ENCODE measurements around the gene NUP210. TPM values are rescaled to one million over a fixed set of nuclear protein-coding genes. Genes with fewer than 3 reads are reported as not detected.
"Not testable (repeated sequence)": the region's sequence is repeated elsewhere in the genome, so short reads cannot be mapped to it uniquely, and the experiment has no call there.

NUP210 gene
- 10 to 100 TPM; 22.7 to 23.7 (median 23.3) TPM for polyA plus RNA-seq (ENCODE audit: insufficient read length in 3 of 3)

DNA sequence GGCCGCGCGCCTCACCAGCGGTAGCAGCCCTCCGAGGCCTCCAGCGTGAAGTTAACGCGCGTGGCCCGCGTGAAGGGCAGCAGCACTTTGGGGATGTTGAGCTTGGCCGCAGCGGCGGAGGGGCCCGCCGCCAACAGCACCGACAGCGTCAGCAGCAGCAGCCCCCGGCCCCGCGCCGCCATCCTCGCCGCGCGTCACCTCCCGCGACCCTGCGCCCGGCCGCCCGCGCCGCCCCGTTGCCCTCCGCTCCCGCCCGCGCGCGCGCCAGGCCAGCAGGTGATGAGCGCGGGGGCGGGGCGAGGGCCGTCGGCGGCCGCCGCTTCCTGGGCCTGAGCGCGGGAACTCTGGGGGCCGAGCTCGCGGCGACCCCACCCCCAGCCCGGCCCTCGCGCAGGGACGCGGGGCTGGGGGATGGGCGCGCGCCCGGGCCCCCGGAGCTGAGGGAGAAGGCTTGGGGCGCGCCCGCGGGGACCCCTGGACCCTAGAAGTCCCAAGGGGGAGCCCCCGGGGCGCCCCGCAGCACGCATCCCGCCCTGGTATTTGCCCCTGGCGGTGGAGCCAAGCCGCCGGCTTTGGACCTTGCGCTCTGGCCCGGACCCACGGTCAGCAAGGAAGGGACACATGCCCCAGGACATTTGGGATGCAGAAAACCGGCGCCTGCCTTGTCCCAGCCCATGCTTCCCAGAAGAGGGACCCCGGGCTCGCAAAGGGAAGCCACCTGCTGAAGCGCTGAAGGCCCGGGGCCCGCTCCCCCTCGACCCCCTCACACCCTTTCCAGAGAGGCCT lies at the start of gene NUP210:
Gene NUP210 (minus strand): TSS at position 278 of the 786 bp plus-strand sequence. CDS start 96 bp downstream, at position 182.
- DNase-seq (ENCODE audit: low read depth in 3 of 3, low spot score in 2 of 3), result no peak

DNA sequence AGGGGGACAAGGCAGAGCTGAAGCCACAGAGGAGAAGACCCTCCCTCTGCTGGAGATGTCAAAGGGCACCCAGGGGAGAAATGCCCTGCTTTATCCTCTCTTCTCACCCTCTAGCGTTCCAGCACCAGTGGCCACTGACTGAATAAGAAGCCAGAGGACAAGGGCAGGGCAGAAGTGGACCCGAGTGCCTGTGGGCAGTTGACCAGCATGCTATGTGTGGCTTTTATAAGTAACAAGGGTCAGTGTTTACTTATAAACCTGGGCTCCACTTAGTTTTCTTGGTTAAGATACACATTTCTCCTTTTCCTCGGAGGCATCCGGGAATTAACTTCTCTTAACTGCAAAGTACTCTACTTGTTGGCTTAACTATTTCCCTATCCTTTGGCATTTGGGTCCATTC lies 46.7 kb upstream of the NUP210 start:
- no peak for DNase-seq (ENCODE audit: low read depth in 3 of 3, low spot score in 2 of 3)

DNA sequence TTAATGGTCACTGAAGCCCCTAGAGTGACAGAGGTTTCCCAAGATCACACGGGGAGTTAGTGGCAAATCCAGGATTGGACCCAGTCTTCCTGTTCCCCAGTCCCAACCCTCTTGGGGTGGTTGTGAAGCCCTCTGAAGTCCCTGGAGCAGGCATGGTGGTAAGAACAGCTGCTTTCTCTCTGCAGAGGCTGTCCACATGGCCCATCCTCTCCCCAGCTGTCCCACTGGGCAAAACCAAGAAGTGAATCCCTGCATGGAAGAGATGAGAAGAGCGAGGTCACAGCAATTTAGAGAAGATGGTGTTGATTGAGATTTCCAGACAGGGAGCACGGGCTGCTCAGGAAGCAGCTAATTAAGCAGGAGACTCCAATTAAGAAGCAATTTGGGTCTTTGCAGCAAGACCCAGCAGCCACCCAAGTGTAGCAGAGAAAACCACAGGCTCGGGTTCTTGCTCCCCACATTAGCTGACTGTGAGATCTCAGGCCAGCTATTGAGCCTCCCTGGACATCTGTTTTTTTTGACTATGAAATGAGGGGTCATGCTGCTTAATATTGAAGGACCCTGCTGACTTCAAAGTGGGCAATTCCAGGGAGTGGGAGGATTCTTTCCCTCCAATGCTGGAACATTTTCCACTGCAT lies 45.2 kb upstream of the NUP210 start:
- no peak for DNase-seq (ENCODE audit: low read depth in 3 of 3, low spot score in 2 of 3)

DNA sequence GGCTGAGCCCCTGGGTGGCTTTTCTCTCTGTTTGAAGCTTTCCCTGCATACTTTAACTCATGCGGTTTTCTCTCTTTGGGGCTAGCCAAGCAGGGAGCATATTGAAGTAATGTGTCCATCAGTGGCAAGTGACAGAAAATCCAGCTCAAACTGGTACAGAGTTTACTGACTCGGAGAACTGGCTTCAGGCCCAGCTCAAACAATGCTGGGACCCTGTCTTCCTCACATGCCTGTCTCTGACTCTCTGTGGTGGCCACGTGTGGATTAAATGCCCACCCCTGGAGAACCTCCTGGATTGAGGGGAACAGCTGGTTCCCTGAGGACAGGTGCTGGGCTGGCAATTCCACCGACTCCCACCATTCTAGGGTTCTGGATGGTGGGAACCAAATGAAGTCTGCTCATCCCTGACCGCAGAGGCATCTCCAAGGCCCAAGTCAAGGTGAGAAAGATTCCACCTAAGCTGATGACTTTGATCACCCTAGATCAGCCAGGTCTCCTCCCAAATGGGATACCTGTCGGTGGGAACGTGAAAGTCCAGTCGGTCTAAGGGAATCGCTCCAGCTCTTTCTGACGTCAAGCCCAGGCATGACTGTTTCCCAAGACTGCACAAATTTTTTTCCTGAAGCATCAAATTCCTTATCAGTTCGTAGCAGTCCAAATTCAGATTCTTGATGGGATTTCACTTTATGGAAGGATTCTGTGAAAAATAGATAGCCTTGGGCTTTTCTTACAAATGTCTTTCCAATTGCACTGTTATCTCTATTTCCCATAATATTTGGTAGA lies 43.7 kb upstream of the NUP210 start:
- no peak for DNase-seq (ENCODE audit: low read depth in 3 of 3, low spot score in 2 of 3)

DNA sequence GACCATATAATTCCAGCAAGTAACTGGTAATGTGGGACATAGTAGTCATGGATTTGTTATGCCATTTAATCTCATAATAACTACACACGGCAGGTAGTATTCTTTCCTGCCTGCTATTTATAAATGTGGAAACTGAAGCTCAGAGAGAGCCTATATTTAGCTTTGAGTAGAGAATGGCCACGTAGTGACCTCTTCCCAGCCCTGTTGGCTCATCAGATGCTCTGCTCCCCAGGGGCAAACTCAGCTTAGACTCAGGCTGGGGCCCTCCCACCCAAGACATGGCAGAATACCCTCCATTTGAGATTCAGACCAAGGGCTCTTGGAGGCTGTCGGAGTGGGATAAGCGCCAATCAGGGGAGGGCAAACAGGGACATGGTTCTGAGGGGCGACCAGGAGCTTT lies 42.7 kb upstream of the NUP210 start:
- DNase-seq (ENCODE audit: low read depth in 3 of 3, low spot score in 2 of 3), result no peak

DNA sequence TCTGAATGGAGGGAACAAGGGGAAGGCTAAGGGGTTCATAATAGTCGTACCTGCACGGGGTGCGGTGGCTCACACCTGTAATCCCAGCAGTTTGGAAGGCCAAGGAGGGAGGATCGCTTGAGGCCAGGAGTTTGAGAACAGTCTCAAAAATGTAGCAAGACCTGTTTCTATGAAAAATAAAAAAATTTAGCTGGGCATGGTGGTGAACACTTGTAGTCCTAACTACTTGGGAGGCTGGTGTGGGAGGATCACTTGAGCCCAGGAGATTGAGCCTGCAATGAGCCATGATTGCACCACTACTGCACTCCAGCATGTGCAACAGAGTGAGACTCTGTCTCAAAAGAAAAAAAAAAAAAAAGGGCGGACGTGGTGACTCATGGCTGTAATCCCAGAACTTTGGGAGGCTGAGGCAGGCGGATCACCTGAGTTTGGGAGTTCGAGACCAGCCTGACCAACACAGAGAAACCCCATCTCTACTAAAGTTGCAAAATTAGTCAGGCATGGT lies 42.1 kb upstream of the NUP210 start:
- no peak for DNase-seq (ENCODE audit: low read depth in 3 of 3, low spot score in 2 of 3)

- peak in 1 of 3 donors; percentile 39 for DNase-seq (ENCODE audit: low read depth in 3 of 3, low spot score in 2 of 3)
Measured at GRCh38 chr3:13461169-13462124, 41.3 kb upstream of the NUP210 start.

- DNase-seq (ENCODE audit: low read depth in 3 of 3, low spot score in 2 of 3), result no peak
Measured at GRCh38 chr3:13460341-13460736, 40.2 kb upstream of the NUP210 start.

GRCh38 chr3:13459605-13460340 lies 39.7 kb upstream of the NUP210 start:
- no peak for DNase-seq (ENCODE audit: low read depth in 3 of 3, low spot score in 2 of 3)

GRCh38 chr3:13457593-13457992 lies 37.5 kb upstream of the NUP210 start:
- no peak for DNase-seq (ENCODE audit: low read depth in 3 of 3, low spot score in 2 of 3)

DNA sequence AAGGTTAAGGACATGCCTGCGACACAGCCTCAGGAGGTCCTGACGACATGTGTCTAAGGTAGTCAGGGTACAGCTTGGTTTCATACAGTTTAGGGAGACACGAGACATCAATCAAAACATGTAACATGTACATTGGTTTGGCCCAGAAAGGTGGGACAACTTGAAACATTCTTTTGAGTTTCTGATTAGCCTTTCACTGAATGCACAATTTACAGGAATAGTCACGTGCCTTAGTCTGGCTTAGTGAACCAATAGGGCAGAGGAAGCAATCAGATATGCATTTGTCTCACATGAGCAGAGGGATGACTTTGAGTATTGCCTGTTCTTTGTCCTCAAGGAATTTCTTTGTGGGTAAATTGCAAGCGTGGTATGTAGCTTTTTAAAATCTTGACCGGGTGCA lies 35.5 kb upstream of the NUP210 start:
- no peak for DNase-seq (ENCODE audit: low read depth in 3 of 3, low spot score in 2 of 3)

GRCh38 chr3:13452490-13453335 lies 32.6 kb upstream of the NUP210 start:
- peak in 1 of 3 donors; percentile 40 for DNase-seq (ENCODE audit: low read depth in 3 of 3, low spot score in 2 of 3)

- DNase-seq (ENCODE audit: low read depth in 3 of 3, low spot score in 2 of 3), result no peak
Measured at GRCh38 chr3:13451301-13451673, 31.2 kb upstream of the NUP210 start.

DNA sequence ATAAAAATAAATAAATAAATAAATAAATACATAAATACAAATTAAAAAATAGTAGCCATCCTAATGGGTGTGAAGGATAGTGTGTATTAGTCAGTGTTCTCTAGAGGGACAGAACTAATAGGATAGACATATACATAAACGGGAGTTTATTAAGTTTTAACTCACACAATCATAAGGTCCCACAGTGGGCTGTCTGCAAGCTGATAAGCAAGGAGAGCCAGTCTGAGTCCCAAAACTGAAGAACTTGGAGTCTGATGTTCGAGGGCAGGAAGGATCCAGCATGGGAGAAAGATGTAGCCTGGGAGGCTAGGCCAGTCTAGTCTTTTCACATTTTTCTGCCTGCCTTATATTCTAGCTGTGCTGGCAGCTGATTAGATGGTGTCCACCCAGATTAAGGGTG lies 22.8 kb upstream of the NUP210 start:
- DNase-seq (ENCODE audit: low read depth in 3 of 3, low spot score in 2 of 3), result not testable (repeated sequence)

DNA sequence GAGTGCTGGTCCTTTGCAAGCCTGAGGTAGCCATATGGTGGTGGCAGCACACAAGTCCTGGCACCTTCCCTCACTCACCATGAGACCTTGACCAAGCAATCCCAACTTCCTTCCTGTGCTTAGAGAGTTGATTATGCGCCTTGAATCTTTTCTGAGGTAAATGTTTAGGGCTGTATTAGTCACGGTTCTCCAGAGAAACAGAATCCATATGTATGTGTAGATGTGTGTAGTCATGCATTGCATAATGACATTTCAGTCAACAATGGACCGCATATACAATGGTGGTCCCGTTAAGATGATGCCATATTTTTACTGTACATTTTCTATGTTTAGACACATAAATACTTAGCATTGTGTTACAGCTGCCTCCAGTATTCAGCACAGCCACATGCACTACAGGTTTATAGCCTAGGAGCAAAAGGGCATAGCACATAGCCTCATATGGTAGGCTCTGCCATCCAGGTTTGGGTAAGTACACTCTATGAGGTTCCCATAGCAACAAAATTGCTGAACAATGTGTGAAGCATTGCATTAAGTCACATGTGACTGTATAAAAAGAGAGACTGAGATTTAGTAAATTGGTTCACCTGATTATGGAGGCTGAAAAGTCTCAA lies 20.2 kb upstream of the NUP210 start:
- no peak for DNase-seq (ENCODE audit: low read depth in 3 of 3, low spot score in 2 of 3)

DNA sequence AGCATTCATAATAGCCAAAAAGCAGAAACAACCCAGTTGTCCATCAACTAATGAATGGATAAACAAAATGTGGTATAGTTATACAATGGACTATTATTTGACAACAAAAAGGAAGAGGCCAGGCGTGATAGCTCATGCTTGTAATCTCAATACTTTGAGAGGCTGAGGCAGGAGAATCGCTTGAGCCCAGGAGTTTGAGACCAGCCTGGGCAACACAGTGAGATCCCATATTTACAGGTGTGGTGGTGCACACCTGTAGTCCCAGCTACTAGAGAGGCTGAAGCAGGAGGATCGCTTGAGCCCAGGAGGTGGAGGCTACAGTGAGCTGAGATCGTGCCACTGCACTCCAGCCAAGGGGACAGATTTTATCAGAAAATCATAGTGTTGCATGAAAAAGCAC lies 16.1 kb upstream of the NUP210 start:
- DNase-seq (ENCODE audit: low read depth in 3 of 3, low spot score in 2 of 3), result not testable (repeated sequence)

GRCh38 chr3:13433912-13434311 lies 13.8 kb upstream of the NUP210 start:
- DNase-seq (ENCODE audit: low read depth in 3 of 3, low spot score in 2 of 3), result no peak

GRCh38 chr3:13432093-13432492 lies 12.0 kb upstream of the NUP210 start:
- no peak for DNase-seq (ENCODE audit: low read depth in 3 of 3, low spot score in 2 of 3)
